Stimulated activated naive CD4-positive, alpha-beta T cell (primary cell): Measurements from ENCODE around the gene DPY19L1.
"Not testable (repeated sequence)": the region's sequence is repeated elsewhere in the genome, so short reads cannot be mapped to it uniquely, and the experiment has no call there.

Experiments used
- DNase-seq, 6 experiments: peaks; one replicate each; lab custom pipeline; 2025; lab: John Stamatoyannopoulos, UW

The DPY19L1 gene

DNA sequence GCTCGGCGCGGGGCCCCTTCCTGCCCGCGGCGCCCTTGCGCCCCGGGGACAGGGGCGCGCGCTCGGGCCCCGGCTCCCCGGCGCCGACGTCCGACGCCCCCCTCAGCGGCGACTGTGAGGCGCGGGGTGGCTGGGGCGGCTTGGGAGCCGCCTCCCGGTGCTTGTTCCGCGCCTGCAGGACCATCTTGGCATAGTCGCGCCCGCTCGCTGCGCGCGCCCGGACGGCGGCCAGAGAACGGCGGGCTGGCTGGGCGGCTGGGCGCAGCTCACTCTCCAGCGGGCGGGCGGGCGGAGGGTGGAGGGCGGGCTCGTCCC, at the start of gene DPY19L1:
TSS of gene DPY19L1 (minus strand) at position 275 of the 315 bp plus-strand sequence. CDS start at position 184, 91 bp downstream.
- DNase-seq: no peak

DNA sequence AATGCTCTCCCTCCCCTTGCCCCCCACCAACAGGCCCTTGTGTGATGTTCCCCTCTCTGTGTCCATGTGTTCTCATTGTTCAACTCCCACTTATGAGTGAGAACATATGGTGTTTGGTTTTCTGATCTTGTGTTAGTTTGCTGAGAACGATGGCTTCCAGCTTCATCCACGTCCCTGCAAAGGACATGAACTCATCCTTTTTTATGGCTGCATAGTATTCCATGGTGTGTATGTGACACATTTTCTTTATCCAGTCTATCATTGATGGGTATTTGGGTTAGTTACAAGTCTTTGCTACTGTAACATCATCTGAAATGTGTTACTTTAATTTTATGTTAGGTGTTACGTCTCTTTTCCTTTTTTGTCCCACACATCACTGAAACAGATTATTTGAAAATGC, 42.2 kb upstream of the DPY19L1 start:
- DNase-seq: not testable (repeated sequence)

DNA sequence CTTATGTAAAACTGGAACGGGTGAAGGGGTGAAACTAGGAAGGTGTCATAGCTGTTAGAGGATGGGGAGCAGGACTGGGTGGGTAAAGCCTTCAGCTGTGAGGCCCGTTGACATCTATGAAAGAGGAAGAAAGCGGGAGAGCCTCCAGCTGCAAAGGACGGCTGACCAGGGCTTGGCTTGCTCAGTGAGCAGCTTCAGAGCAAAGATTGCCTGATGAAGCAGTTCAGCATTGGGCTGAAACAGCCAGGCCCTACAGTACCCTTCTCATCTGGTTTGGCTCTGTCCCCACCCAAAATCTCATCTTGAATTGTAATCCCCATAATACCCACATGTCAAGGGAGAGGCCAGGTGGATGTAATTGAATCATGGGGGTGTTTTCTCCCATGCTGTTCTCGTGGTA, 36.7 kb upstream of the DPY19L1 start:
- DNase-seq: not testable (repeated sequence)

DNA sequence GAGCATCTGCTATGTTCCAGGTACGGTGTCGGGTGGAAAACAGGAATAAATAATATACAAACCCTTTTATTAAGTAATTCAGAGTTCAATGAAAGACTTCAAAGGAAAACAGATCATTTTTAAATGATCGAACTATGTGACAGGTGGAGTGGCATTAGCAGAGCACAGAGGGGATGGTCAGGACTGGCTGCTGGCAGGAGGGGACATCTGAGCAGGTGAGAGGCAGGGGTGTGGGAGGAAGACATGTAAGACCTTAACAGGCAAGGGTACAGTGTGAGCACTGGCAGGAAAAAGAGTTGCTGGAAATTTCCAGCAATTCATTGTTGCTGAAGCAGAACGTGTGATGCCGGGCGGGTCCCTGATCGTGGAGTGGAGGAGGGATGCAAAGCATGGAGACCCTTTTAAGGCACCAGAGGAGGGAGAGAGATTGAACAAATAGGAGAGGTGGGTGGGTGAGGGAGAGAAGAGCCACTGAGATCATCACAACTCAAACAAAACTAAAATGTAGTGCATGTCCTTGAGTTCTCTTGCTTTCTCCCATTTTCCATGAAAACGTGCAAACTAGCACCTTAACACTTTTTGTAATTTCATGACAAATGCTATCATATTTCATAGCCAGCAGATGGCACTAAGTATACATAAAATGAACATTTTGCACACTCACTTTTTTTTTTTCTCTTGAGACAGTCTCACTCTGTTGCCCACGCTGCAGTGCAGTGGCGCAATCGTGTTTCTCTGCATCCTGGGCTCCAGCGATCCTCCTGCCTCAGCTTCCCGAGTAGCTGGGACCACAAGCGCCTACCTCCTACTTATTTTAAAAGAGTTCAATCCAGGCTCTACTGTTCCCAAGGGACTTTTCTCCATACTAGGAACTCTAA, 35.9 kb upstream of the DPY19L1 start:
- DNase-seq: peak in 2 of 6 experiments; percentile 2 to 7

- not testable (repeated sequence) for DNase-seq
Measured at GRCh38 chr7:35069084-35069483, 31.8 kb upstream of the DPY19L1 start.

DNA sequence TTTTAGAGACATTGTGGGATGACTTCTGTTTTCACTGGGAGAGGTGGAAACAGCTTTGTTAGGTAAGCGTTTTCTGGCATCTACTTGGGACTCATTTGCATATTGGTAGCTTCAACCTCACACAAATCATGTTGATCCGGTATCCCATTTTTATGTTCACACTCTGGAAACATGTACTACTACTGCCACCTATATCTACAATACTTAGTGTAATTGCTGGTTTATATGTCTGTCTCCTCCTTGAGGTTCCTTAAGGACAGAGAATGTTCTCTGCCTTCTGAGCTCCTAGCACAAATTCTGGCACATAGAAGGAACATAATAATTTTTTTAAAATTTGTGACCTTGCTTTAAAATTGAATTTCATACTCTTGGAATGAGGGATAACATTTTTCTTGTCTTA, 28.1 kb upstream of the DPY19L1 start:
- DNase-seq: not testable (repeated sequence)

DNA sequence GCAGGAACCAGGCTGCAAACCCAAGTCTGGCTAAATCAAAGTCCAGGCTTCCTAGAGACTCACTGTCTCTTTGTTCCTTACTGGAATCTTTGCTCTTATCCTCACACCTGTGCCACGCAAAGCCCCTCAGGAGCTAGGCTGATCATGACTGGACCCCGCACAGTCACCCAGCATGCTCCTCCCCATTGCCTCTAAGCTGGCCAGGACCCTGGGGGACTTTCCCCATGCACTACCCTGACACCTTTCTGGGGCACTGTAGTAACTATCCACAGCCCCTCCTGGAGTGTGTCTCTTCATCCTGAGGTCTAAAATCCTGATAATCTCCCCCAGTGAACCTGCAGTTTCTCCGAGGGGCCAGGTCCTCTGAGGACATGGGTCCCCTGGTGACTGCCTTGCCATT, 21.3 kb upstream of the DPY19L1 start:
- DNase-seq: not testable (repeated sequence)

- not testable (repeated sequence) for DNase-seq
Measured at GRCh38 chr7:35057505-35058451, 20.5 kb upstream of the DPY19L1 start.

- not testable (repeated sequence) for DNase-seq
Measured at GRCh38 chr7:35055733-35056132, 18.4 kb upstream of the DPY19L1 start.

GRCh38 chr7:35053488-35054175, 16.3 kb upstream of the DPY19L1 start:
- DNase-seq: not testable (repeated sequence)

DNA sequence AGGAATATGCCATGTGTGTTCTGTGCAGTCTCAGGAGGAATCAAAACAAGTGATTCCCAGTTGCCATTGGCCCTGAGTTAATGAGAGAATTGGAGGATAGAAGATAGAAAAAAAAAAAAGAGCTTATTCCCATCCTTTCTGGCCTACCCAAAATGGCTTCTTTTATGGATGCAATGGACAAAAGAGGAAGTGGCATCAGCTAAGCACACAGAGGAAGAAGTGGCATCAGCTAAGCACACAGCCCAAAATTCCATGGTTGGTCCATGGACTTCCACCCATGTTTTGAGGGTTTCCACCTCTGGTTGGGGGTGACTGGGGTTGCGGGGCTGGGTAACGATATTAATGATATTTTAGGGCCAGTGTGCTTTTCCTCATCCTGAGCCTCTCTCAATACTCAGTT, 11.1 kb upstream of the DPY19L1 start:
- DNase-seq: not testable (repeated sequence)

DNA sequence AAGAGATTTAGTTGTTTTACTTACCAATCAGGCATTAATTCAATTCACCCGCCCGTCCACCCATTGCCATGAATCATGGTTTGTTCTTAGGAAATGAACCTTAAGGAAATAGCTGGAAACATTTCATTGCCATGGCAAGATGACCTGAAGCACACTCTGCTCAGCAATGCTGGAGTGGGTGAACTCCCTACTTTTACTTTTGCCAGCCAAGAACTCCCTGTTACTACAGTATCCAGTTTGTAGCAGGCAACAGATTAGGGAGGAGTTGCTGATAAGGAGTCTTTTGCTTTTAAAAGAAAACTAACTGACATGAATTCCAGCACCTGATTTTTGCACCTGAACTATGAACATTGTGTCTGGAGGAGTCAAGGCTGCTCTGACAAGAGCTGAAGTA, 10.6 kb upstream of the DPY19L1 start:
- DNase-seq: not testable (repeated sequence)

DNA sequence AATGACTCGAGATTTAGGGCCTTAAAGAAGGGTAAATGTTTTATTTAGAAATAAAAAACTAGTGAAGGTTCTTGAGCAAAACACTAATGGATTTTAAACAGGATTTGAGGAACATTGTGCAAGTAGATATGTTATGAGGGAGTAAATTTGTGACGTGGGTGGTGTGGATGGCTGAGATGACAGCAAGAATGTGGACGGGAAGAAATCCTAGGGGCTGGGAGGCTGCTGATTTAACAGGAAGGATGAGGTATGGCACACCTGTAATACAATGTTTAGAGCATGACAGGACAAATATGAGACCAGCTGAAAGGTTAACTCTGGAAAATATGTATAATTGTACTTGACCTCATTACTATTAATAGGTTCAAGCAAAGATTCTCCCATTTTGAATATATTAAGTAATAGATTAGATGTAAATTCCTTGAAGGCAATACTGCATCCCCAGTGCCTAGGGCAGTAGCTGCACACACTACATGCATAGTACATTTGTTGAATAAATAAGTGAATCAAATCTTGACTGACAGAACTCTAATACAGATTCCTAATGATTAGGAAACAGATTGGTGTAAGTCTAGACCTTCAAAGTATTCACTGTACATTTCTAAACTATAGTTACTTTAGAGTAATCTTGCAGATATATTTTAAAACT, 10.1 kb upstream of the DPY19L1 start:
- not testable (repeated sequence) for DNase-seq

DNA sequence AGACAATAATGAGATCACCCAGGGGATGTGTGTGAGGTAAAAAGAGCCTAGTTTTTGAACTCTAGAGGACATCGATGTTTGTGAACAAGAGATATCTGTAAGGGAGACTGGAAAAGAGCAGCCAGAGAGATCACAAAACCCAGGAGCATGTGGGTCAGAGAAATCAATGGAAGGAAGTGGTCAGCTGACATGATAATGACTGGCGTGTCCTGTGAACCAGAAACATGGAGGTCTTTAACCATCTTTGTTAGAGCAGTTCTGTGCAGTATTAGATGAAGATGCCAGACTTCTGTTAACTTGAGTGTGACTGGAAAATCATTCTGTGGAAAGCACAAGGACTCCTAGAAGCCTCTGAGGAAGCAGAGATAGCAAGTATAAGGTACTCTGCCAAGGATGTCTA, 6.0 kb upstream of the DPY19L1 start:
- not testable (repeated sequence) for DNase-seq

DNA sequence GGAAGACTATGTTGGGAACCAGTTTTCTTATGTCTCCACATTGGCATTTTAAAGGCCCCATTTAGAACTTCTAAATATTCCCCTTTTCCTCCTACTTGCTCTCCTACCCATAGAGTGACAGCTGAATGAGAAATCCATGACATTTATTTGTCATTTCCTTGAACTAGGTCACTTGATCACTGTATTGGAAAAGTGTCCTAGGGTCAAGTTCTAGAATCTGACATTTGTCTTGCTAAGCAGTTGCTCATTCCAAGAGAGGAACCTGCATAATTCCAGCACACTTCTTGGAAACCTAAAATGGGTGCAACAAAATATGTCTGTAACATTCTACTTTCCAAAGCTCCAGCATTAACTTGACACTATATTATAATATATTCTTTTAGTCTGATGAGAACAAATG, 3.6 kb upstream of the DPY19L1 start:
- no peak for DNase-seq

DNA sequence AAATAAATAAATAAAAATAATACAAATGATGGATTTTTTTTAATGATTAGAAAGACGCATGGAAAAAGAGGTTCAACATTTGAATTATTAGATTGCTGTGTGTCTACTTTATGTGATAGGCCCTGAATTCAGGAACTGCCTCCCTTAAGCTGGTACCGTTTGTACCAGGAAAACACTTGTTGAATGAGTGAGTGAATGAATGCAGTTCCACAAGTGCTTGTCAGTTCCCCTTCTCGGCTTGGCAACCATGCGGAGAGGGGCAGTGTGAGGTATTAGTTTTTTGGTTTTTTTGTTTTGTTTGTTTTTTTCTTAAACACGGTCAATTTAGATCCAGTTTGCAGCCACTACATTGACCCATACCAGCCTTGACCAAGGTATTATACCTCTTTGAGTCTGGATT, 2.1 kb upstream of the DPY19L1 start:
- no peak for DNase-seq

DNA sequence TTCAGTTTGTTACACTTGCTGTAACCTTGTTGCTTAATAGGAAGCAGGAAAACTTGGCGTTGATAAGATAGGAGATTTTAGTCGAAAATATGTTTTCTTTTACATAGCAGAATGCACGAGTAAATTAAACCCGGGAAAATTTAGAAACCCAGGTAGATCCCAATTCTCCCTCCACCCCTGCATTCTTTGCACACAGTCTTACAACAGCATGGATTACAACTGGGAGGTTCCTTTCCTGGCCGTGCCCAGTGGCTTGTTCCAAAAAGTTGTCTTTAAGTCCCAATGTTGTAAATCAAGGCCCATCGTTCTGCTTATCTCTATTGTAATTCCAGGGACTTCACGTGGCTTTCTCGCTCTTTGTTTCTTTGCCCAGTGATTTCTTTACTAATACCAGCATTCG, 1.1 kb upstream of the DPY19L1 start:
- no peak for DNase-seq

GRCh38 chr7:35037526-35038341, 449 bp upstream of the DPY19L1 start:
- DNase-seq: peak; percentile 71 to 91 (median 80)

DNA sequence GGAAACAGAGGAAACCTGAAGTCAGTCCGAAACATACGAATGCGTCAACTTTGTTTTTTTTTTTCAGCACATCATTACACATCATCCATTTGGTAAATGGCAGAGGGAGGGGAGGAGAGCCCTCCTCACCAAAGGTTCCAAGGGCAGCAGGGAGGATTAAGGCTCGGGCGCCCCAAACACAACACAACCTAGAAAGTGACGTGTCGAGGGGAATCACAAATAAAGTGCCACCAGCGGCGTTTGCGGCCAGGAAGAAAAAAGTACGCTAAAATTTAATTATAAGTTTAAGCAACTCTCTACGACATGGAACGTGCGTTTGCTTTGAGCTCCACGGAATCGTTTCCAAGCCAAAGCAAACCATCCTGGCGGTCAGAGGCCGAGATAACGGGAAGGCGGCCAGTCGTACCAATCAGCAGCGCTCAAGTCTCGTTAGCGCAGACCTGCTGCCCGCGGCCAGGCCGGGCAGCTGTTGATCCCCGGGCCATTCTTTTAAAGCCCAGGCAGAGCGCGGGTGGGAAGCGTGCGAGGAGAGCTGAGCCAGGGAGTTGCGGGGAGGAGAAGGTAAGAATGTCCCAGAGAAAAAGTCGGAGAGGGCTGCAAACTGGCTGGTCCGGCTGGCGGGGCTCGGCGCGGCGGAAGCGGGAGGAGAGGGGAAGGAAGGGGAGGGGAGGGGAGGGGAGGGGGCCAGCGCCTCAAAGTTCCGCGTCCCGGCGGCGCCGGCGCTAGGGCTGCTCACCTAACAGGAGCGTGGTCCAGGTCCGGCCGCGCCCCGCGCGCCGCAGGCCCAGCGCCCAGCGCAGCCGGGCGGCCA, 719 bp downstream of the DPY19L1 start:
- DNase-seq: peak; percentile 4 to 40 (median 32)

- peak in 5 of 6 experiments; percentile 1 to 23 (median 17) for DNase-seq
Measured at GRCh38 chr7:35035511-35035961, 1.7 kb downstream of the DPY19L1 start.
